GM21825 (cell line): Measurements from ENCODE around the gene OTUD1.

ENCODE experiments used
- ATAC-seq: cut with Tn5 transposase; IDR thresholded peaks from one replicate; pipeline ENCODE4 v1.9.1; 2021; ENCODE audit warnings: mild to moderate bottlenecking, moderate library complexity; ENCODE audit not compliant: unreplicated experiment

Gene OTUD1

DNA sequence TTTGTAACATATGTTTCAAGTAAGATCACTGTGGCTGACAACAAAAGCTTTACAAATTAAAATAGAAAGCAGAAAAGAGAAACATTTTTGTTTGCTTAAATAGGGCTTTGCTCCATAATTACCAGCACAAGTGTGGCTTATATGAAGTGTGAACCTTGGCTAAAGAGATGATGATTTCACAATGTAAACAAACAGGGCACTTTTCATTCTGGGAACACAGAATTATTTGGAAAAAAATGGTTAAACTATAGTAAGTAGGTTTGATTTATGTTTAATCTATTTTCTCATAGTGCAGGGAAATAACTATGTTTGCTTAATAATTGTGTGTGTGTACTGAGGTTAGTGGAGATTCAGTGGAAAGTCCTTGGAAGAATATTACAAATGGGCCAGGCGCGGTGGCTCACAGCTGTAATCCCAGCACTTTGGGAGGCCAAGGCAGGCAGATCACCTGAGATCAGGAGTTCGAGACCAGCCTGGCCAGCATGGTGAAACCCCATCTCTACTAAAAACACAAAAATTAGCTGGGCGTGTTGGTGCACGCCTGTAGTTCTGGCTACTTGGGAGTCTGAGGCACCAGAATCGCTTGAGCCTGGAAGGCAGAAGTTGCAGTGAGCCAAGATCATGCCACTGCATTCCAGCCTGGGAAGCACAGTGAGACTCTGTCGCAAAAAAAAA is 19.1 kb upstream of the OTUD1 start:
- ATAC-seq: no peak

DNA sequence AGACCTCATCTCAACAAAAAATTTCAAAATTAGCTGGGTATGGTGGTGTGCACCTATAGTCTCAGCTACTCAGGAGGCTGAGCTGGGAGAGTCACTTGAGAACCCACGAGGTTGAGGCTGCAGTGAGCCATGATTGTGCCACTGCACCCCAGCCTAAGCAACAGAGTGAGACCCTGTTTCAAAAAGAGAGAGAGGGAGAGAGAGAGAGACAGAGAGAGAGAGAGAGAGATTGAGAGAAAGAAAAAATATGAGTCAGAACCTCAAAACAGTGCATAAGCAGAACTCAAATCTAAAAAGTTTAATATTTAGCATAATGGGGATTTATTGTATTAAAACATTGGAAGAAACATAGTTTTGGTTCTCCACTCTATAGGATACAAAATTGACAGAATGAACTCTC is 17.5 kb upstream of the OTUD1 start:
- no peak for ATAC-seq

DNA sequence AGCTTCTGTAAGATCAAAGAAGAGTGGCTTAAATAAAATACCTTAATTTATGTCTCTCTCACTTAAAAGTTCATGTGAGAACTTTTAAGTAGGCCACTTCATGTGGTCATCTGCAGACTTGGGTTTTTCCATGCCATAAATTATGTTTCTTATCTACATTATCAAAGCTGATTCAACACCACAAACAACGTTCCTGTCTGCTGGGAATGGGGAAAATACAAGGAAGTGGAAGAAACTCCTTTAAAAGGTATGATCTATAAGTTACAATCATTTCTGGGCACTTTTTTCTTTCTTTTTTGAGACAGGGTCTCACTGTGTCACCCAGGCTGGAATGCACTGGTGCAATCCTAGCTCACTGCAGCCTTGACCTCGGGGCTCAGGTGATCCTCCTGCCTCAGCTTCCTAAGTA is 16.9 kb upstream of the OTUD1 start:
- ATAC-seq: no peak

DNA sequence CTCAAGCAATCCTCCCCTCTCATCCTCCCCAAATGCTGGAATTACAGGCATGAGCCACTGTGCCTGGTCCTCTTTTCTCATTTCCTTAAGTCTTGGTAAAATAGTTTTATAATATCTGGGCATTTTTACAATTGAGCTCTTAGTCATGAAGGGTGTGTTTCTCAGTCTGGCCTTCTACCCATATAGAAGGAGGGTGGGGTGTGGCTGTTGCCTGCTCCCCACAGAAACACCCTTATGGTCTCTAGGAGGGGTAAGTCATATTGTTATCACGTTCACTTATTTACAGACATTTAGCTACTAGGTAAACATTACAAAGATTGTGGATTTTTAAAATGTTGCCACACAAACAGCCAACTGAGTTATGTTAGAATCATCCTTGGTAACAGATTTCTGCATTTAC is 6.7 kb upstream of the OTUD1 start:
- no peak for ATAC-seq

DNA sequence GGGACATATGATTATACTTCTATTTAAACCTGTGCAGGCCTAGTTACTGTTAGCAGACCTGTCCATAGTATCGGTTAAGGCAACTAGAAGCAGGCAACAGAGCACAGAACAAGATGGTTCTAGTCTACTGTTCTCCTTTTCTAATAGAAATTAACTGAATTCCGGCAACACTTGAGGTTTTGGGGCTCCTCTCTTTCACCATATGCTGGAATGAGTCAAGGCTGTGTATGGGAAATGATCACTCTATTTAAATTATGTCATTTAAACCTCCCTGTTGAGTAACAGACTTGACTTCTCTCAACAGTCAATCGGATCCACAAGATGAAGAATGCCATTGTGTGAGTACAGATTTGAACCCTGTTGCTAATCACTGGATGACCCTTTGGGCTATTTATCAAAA is 6.2 kb upstream of the OTUD1 start:
- ATAC-seq: no peak

DNA sequence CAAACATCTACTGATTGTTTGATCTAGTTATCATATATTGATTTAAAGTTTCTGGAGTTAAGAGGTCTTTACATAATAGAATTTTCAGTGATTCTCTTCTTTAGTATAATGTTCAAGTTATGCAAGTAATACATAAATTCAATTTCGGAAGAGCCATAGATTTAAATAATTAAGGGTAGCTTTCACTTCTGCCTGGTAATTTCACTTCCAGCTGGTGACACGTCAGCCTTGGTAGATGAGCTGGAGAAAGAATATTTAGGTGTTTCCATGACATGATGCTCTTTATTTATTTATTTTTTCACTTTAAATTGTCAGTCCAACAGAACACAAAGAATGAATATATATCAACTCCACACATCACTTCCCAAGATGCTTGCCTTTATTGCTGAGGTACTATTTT is 5.2 kb upstream of the OTUD1 start:
- no peak for ATAC-seq

DNA sequence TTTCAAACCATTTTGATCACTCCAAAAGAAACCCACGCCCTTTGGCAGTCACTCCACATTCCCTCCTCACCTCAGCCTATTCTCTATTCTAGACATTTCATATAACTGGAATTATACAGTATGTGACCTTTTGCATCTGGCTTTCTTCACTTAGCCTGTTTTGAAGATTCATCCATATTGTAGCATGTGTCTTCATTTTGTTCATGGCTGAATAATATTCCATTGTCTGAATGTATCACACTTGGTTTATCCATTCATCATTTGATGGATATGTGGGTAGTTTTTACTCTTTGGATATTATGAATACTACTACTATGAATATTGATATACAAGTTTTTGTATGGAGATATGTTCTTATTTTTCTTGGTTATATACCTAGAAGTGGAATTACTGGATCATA is 3.5 kb upstream of the OTUD1 start:
- no peak for ATAC-seq

DNA sequence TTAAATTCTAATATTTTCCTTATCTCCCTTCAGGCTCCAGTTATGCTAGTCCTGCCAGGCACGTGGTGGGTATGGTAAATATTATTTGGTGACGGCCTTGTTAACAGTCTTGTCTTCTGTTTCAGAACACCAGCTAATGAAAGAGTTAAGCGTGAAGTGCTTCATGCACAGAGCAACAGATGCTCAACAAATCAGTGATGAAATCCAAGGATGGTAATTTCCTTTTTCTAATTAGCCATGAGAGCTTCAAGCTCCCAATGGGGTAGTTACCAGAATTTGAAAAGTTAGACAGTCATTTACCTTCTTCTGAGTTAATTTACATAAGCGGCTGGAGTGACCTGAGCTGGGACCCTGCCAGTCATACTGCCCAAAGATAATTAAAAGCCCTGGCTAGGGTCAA is 1.9 kb upstream of the OTUD1 start:
- no peak for ATAC-seq

DNA sequence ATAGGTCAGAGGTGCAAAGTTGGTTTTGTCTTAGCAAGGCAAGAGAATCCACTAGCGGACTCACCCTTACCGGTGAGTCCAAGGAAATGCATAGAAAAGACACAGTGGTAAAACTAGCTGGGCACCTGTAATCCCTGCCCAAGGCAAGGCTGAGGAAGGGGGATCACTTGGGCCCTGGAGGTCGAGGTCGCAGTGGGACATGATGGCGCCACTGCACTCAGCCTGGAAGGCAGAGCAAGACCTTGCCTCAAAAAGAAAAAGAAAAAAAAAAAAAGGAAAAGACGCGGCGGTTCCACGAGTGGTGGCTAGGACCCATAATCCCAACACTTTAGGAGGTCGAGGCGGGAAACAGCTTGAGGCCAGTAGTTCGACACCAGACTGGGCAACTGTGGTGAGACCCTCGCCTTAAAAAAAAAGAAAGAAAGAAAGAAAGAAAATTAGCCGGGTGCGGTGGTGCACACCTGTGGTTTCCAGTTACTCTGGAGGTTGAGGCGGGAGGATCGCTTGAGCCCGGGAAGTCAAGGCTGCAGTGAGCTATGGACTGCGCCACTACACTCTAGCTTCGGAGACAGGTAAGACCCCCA is 820 bp upstream of the OTUD1 start:
- ATAC-seq: no peak

DNA sequence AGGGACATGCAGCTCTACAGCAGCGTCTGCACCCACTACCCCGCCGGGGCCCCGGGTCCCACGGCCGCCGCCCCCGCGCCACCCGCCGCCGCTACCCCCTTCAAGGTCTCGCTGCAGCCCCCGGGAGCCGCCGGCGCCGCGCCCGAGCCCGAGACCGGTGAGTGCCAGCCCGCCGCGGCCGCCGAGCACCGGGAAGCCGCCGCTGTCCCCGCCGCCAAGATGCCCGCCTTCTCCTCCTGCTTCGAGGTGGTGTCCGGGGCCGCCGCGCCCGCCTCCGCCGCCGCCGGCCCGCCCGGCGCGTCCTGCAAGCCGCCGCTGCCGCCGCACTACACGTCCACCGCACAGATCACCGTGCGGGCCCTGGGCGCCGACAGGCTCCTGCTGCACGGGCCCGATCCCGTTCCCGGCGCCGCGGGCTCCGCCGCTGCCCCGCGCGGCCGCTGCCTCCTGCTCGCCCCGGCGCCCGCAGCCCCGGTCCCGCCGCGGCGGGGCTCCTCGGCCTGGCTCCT is 631 bp downstream of the OTUD1 start:
- ATAC-seq: peak; percentile 9

DNA sequence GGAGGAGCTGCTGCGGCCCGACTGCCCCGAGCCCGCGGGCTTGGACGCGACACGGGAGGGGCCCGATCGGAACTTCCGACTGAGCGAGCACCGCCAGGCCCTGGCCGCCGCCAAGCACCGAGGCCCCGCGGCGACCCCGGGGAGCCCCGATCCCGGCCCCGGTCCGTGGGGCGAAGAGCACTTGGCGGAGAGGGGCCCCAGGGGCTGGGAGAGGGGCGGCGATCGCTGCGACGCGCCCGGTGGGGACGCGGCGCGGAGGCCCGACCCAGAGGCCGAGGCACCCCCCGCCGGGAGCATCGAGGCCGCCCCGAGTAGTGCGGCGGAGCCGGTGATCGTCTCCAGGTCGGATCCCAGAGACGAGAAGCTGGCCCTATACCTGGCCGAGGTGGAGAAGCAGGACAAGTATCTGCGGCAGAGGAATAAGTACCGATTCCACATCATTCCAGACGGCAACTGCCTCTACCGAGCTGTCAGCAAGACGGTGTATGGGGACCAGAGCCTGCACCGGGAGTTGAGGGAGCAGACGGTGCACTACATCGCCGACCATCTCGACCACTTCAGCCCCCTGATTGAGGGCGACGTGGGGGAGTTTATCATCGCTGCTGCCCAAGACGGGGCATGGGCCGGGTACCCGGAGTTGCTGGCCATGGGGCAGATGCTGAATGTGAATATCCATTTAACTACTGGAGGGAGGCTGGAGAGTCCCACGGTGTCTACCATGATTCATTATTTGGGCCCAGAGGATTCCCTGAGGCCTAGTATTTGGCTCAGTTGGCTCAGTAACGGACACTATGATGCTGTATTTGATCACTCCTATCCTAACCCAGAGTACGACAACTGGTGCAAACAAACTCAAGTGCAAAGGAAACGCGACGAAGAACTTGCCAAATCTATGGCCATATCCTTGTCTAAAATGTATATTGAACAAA is 1.4 kb downstream of the OTUD1 start:
- peak; percentile 5 for ATAC-seq

DNA sequence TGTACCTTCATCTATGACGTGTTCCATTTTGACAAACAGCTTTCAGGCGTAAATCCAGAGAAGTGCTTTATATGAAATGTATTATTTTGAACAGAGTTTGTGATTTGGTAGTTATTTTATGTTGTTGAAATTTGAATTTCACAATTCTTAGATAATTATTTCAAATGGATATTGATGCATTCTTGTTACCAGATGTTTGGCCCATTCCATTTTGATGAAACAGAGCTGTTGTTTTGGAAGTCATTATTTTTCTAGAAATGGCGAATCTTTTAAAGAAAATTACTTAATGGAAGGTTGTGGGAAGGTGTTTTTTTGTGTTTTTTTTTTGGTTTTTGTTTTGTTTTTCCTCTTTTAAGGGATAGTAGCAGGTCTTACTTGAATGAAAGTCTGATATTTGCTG is 2.4 kb downstream of the OTUD1 start:
- ATAC-seq: no peak

DNA sequence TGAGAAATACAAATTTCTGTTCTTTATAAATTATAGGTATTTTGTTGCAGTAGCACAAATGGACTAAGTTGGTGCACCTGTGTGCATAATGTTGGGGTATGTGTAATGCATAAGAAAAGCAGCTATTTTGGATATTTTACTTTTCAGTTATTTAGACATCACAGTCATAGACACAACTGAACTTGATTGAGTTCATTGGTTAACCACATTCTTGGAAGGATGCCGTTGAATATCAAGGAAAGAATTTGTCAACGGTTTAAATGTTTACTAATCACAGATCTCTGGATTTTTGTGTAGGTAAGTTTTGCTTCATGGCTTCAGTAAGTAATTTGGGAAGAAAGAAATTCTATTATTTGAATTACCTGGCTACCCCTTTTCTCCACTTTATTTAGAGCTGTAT is 4.1 kb downstream of the OTUD1 start:
- ATAC-seq: no peak

DNA sequence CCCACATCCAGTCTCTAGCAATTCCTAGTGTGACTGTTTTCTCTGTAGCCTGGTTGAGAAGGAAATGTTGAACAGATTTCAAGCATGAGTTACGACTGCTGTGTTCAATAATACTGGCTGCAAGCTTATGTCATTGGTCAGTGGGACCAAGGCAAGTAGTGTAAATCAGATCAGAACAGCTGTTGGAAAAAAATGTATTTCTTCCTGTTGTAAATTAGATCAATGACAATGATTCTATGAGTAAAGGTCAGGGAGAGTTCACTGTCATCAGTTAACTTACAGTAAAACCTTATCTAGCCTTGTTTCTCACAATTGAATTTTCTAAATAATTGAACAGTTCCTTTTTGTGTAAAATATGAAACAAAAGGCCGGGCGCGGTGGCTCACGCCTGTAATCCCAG is 6.7 kb downstream of the OTUD1 start:
- no peak for ATAC-seq

DNA sequence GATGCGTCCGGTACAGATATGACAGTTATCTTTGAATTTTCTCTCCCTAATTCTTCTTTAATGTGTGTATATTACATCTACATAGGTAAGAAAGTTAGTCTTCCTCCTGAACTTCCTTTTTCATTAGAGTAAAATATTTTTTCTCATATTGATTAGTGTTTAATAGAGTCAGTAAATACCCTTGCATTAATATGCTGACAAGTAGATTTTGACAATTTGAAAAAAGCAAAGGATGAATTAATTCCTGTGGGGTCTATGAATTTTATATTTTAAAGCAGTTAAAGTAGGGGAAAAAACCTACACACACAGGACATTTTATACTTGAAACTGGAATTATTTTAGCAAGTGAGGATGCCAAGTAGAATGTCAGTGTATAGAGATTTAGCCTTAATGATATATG is 9.4 kb downstream of the OTUD1 start:
- no peak for ATAC-seq

DNA sequence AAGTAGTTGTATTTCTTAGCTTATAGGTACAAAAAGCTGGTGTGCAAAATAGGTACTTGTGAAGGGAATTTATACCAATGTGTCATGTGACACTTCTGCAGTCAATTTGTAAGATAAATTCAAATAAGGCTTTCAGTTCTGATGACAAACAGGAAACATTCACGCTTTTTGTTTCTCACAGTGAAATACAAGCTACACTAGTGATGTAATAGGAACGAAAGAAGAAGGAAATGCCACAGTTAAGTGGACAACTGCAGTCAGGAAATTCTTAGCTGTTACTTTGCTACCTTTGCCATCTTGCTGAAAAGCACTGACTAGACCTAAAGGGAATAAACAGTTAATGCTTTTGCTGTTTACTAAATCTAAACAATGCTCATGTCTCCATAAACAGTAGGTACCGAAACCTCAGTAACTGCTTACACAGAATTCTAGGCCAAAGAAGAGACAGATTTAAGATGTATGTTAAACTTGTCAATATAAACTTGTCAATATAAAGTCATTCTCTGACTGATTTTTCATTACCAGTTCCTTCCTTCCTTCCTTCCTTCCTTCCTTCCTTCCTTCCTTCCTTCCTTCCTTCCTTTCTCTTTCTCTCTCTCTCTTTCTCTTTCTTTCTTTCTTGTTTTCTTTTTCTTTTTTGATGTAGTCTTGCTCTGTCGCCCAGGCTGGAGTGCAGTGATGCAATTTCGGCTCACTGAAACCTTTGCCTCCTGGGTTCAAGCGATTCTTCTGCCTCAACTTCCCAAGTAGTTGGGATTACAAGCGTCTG is 10.1 kb downstream of the OTUD1 start:
- peak; percentile 94 for ATAC-seq

DNA sequence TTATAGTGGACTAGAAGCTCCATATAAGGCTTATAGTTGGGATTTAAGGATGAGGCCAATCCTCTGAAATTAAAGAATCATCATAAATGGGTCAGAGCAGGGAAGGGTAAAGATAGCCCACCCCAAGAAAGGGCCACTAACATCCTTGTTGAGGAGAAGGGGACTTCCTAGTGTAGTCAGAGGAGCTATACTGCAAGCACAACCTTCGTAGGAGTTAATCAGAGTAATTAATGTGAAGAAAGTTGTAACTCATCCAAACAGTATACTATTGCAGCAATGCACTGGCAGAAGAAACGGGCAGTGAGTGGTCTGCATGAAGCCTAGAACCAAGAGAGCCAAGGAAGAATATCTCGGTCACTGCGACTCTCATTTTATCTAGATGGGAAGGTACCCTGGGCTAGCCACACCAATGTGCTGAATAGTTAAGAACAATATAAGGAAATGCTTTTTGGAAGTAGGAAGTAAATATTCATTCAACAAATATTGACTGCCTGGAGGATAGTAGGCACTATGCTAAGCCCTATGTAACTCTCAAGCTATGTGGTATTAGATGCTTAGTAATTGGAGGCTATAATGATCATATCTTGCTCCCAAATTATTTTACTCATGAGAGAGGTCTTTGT is 13.3 kb downstream of the OTUD1 start:
- no peak for ATAC-seq

DNA sequence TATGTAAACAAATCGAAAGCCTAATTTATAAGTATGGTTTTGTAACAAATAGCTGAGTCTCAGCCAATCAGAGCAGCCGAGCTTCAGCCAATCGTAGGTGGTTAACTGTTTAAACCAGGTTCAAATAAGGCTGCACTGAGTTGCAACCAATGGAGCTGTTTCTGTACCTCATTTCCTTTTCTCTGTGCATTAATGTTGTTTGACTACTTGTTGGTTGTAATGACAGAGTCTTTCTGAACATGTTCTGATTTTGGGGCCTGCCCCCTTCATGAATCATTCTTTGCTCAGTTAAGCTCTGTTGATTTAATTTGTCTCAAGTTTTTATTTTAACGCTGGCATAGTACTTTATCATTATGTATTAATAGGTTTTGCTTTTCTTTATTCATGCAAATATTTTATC is 14.6 kb downstream of the OTUD1 start:
- no peak for ATAC-seq

DNA sequence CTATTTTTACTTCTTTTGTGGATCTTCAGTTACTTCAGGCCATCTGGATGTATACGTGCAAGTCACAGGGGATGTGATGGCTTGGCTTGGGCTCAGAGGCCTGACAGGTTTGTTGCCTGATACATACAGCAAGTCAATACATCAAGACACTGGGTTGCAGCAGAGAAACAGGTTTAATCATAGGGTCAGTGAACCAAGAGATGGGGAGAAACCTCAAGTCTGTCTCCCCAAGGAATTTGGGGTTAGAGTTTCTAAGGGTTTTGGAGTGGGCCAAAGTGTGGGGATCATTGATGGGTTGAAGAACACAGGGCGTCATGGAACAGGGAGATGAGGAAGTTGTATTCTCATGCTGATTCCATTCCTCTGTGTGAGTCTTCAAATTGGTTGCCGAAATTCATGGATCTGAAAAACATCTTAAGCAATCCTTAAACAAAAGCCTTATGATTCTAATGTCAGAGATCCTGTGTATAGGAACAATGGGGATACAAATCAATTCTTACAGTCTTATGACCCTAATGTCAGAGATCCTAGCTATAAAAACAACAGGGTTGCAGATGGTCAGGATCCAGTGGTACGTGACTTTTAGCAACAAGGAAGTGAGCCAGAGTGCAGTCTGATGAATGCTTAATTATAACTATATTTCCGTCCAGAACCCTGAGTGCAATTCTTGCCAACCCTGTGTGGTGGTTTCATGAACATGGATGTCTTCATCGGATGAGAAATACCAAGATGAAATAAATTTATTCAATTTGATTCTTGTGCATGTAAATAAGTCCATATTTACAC is 18.9 kb downstream of the OTUD1 start:
- ATAC-seq: no peak
